Activated CD4-positive, CD25-positive, alpha-beta regulatory T cell treated with anti-CD3 and anti-CD28 coated beads, Interleukin-2, amount 50 U/mL, for 16 hours (primary cell): ENCODE measurements around the gene KCNN2.

Source experiments
- DNase-seq: peaks from one replicate; pipeline ENCODE4 v3.0.0-alpha.2; 2020; ENCODE audit warnings: low read depth, low spot score

KCNN2 gene

GRCh38 chr5:114361724-114362196 is at the start of gene KCNN2:
Gene KCNN2 (plus strand): TSS chr5:114362070. CDS start chr5:114362140, 70 bp downstream.
- DNase-seq: no peak

- no peak for DNase-seq
These were observed 49.2 kb upstream of the KCNN2 start for GRCh38 chr5:114312658-114313057.

GRCh38 chr5:114314061-114314460 is 47.8 kb upstream of the KCNN2 start:
- no peak for DNase-seq

- DNase-seq: no peak
These were observed 45.7 kb upstream of the KCNN2 start for GRCh38 chr5:114316167-114316566.

- DNase-seq: no peak
These were observed 44.1 kb upstream of the KCNN2 start for GRCh38 chr5:114317751-114318150.

- no peak for DNase-seq
These were observed 42.6 kb upstream of the KCNN2 start for GRCh38 chr5:114319236-114319635.

- DNase-seq: no peak
These were observed 42.0 kb upstream of the KCNN2 start for GRCh38 chr5:114319821-114320220.

GRCh38 chr5:114324282-114324681 is 37.6 kb upstream of the KCNN2 start:
- no peak for DNase-seq

- DNase-seq: no peak
These were observed 36.3 kb upstream of the KCNN2 start for GRCh38 chr5:114325541-114325940.

- DNase-seq: no peak
These were observed 34.4 kb upstream of the KCNN2 start for GRCh38 chr5:114327474-114327873.

- DNase-seq: no peak
These were observed 33.9 kb upstream of the KCNN2 start for GRCh38 chr5:114327987-114328386.

GRCh38 chr5:114330916-114331531 is 30.8 kb upstream of the KCNN2 start:
- DNase-seq: no peak

GRCh38 chr5:114332493-114332892 is 29.4 kb upstream of the KCNN2 start:
- no peak for DNase-seq

- DNase-seq: no peak
These were observed 28.9 kb upstream of the KCNN2 start for GRCh38 chr5:114332925-114333324.

- DNase-seq: no peak
These were observed 26.5 kb upstream of the KCNN2 start for GRCh38 chr5:114335391-114335790.

- DNase-seq: no peak
These were observed 22.8 kb upstream of the KCNN2 start for GRCh38 chr5:114339108-114339507.

- no peak for DNase-seq
These were observed 15.7 kb upstream of the KCNN2 start for GRCh38 chr5:114346181-114346580.

GRCh38 chr5:114355086-114355830 is 6.6 kb upstream of the KCNN2 start:
- DNase-seq: no peak

GRCh38 chr5:114358329-114358728 is 3.5 kb upstream of the KCNN2 start:
- DNase-seq: no peak

GRCh38 chr5:114360357-114360756 is 1.5 kb upstream of the KCNN2 start:
- no peak for DNase-seq

- no peak for DNase-seq
These were observed 800 bp upstream of the KCNN2 start for GRCh38 chr5:114360816-114361723.
